Heart right ventricle (tissue), 16 donors: Measurements from ENCODE around the gene KNG1. TPM values are rescaled to one million over a fixed set of nuclear protein-coding genes. Genes with fewer than 3 reads are reported as not detected.

ENCODE experiments used
- ATAC-seq, 8 donors: fragments of 200-7000 bp; cut with Tn5 transposase; one replicate each; pipeline ENCODE4 v1.9.1; 2020; ENCODE audit warnings: mild to moderate bottlenecking in 8 of 8, moderate library complexity in 8 of 8, moderate number of reproducible peaks in 1 of 8
- DNase-seq, 2 donors: peaks; one replicate each; pipeline ENCODE4 v3.0.0-alpha.2; 2020
- H3K27ac ChIP-seq, 10 donors: fragments of 200-600 bp; sonication (generic) in 2 of 10; one replicate each; pipeline versions ENCODE4 v1.5.0 to v1.8.0; 2020 to 2022; ENCODE audit warnings: mild to moderate bottlenecking in 3 of 10
- H3K27me3 ChIP-seq, 7 donors: fragments of 200-600 bp; one replicate each; pipeline ENCODE4 v1.8.0; 2021 to 2022; ENCODE audit warnings: mild to moderate bottlenecking in 2 of 7
- H3K36me3 ChIP-seq, 9 donors: fragments of 200-600 bp; sonication (generic) in 1 of 9; one replicate each; pipeline versions ENCODE4 v1.5.0 to v1.8.0; 2020 to 2022; ENCODE audit warnings: mild to moderate bottlenecking in 2 of 9
- H3K4me1 ChIP-seq, 9 donors: fragments of 200-600 bp; sonication (generic) in 1 of 9; one replicate each; pipeline versions ENCODE4 v1.5.0 to v1.8.0; 2020 to 2022; ENCODE audit warnings: mild to moderate bottlenecking in 4 of 9
- H3K4me3 ChIP-seq, 10 donors: fragments of 200-600 bp; sonication (generic) in 2 of 10; one replicate each; pipeline versions ENCODE4 v1.5.0 to v1.8.0; 2020 to 2022; ENCODE audit warnings: mild to moderate bottlenecking in 7 of 10, moderate library complexity in 2 of 10
- H3K9me3 ChIP-seq, 11 donors: fragments of 200-600 bp in 10 of 11; sonication (generic) in 2 of 11; one replicate each; pipeline versions ENCODE4 v1.5.0 to v1.8.0; 2013 to 2022; ENCODE audit warnings: mild to moderate bottlenecking in 2 of 11, control low read depth in 1 of 11, moderate library complexity in 1 of 11
- WGBS, 2 donors: extraction: QIAGEN DNeasy Blood & Tissue Kit; methylation state at CpG; one replicate each; pipeline ENCODE4 v1.1.7; 2013; ENCODE audit warnings: inconsistent platforms in 1 of 2; 5-methylcytosine and 5-hydroxymethylcytosine counted together
- intact Hi-C, 10 donors: fragments of 100-400 bp; cut with DNase I; formaldehyde crosslinking; loops; one replicate each; pipeline versions ENCODE4 v1.11.1 to v1.14.2; 2022
- polyA plus RNA-seq, 2 donors: library from polyadenylated mRNA; stranded (reverse); fragments of 200-250 nt; gene quantifications; one replicate each; pipeline ENCODE4 v1.2.3, GENCODE V29; 2013
- total RNA-seq, 10 donors: library from RNA; stranded (reverse); fragmentation: NEBNext Ultra II Directional in 3 of 10; extraction: Animal tissue kit (Norgen Biotek cat#: 25700) in 3 of 10; gene quantifications; one replicate each; pipeline versions ENCODE4 v1.2.1 to v1.2.4, GENCODE V29; 2021 to 2023
- TF ChIP-seq, protein P1 (sequence below), 9 donors: fragments of 200-600 bp; sonication (generic) in 2 of 9; IDR thresholded peaks; one replicate each; pipeline versions ENCODE4 v1.5.0 to v1.8.0; 2021 to 2022; ENCODE audit warnings: antibody characterized with exemption in 9 of 9, mild to moderate bottlenecking in 5 of 9, moderate library complexity in 1 of 9
- donor health status: Arrhythmogenic right ventricular cardiomyopathy.
- donor health status: ischemic (EF 13 %, LVEDD 7.1; RV severe dilation, severe dysfunction).
- donor health status: healthy with polysubstance abuse.
- donor health status: DM: no; HTN: yes; CAD: no.
- donor health status: DM: no; HTN: no; CAD: no.
- donor health status: ischemic (EF 25% LVEDD 6.9; RV normal size, moderate dysfunction).
- donor health status: ischemic (EF 25% LVEDD 5.7; RV mildly dilated, moderate dysfunction).
- donor health status: healthy.
- donor health status: DM: yes; HTN: yes; CAD: no.
- donor health status: Ischemic cardiomyopathy.
- donor health status: ischemic (EF 35%, LVEDD 5.7; RV mildly dilated, moderate dysfunction).
- donor health status: nonischemic (EF 11% LVEDD 7.7; RV severe dilation, severe dysfunction).
- donor health status: DM: yes; HTN: yes; CAD: no.
- donor health status: PGD.
- donor health status: ischemic (EF 29% LVEDD 5.4; RV normal size, mild dysfunction).
- donor health status: nonischemic (EF 23%, LVEDD 6.1; RV moderate dilation, normal function).

KNG1 gene
- total and polyA plus RNA-seq, 12 donors = 0.07 to 0.92 (median 0.39) TPM; not detected in 2

- H3K4me3 ChIP-seq = no peak overlapping the region
- TF ChIP-seq, protein P1, sequence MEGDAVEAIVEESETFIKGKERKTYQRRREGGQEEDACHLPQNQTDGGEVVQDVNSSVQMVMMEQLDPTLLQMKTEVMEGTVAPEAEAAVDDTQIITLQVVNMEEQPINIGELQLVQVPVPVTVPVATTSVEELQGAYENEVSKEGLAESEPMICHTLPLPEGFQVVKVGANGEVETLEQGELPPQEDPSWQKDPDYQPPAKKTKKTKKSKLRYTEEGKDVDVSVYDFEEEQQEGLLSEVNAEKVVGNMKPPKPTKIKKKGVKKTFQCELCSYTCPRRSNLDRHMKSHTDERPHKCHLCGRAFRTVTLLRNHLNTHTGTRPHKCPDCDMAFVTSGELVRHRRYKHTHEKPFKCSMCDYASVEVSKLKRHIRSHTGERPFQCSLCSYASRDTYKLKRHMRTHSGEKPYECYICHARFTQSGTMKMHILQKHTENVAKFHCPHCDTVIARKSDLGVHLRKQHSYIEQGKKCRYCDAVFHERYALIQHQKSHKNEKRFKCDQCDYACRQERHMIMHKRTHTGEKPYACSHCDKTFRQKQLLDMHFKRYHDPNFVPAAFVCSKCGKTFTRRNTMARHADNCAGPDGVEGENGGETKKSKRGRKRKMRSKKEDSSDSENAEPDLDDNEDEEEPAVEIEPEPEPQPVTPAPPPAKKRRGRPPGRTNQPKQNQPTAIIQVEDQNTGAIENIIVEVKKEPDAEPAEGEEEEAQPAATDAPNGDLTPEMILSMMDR (IDR thresholded peaks at IDR 0.05) = no peak
- no peaks in the 10 kb centered on the region for H3K36me3 ChIP-seq
- H3K27me3 ChIP-seq = peaks cover 0 to 15% (median 0%) of the 10 kb centered on the region in 7 donors
- DNase-seq = no peak
- 85 to 88% methylated on average over 4 of the region's 4 CpGs for WGBS, 2 donors
- no peak for ATAC-seq
- no peaks in the 10 kb centered on the region for H3K9me3 ChIP-seq
- intact Hi-C loops = no loop called here
- H3K27ac ChIP-seq = no peak overlapping the region
- no peaks in the 10 kb centered on the region for H3K4me1 ChIP-seq
These were observed 15.1 kb downstream of the KNG1 start for GRCh38 chr3:186732169-186732766.

DNA sequence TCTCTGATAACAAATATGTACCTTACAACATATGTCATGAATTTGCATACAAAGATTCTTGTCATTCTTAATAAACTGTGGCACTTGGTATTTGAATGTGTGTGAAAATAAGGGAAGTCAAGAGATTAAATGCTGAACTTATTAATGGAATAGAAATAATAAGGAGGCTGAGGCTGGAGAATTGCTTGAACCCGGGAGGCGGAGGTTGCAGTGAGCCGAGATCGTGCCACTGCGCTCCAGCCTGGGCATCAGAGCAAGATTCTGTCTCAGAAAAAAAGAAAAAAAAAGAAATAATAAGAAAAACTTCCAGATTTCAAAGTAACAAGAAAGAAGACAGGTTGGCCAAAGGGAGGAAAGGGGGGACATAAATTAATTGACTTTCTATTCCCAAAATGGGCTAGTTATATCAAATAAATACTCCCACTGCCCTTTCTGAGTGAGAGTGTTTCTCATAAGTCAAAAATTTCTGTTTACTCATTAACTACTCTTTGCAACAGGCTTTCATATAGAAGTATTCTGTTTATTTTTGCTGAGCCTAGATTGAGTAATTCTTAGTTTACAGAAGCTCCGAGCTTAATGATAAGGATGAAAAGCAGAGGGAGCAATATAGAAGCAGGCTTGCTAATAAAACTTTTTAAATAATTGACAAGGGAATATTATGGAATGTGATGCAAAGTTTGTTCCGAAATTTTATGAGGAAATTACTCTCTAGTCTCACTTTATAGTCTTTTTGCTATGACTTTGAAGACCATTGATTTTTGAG, 25.6 kb downstream of the KNG1 start:
- intact Hi-C loops = loop anchor here in 1 of 10 donors (10.0 kb wide), 1 partner anchor 118 kb away; no protein-coding TSS in a partner anchor
- no peak for DNase-seq
- Histone ChIP-seq H3K4me1 (peaks cover 0 to 7% (median 0%) of the 10 kb centered on the region in 9 donors), H3K4me3 (no peak overlapping the region), H3K27me3 (peaks cover 0 to 6% (median 0%) of the 10 kb centered on the region in 7 donors), H3K36me3 (no peaks in the 10 kb centered on the region), H3K9me3 (no peaks in the 10 kb centered on the region), H3K27ac (no peak overlapping the region)
- 81% methylated on average over 7 of the region's 7 CpGs for WGBS, 2 donors
- TF ChIP-seq, protein P1 (IDR thresholded peaks at IDR 0.05) = no peak
- no peak for ATAC-seq

DNA sequence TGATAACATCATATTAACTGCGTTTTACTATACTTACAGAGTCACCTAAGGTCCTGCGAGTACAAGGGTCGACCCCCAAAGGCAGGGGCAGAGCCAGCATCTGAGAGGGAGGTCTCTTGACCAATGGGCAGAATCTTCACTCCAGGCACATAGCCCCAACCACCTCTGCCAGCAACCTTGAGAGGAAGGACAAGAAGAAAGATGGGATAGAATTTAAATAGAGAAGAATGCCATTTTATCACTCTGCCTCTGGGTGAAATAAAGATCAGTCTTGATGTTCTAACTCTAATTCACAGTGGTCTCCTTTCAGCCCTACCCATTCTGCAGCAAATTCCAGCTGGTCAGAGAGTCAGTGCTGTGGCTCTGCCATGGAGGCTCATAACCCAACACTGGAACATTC, 26.5 kb downstream of the KNG1 start:
- Histone ChIP-seq H3K36me3 (no peaks in the 10 kb centered on the region), H3K9me3 (no peaks in the 10 kb centered on the region), H3K4me3 (no peak overlapping the region), H3K4me1 (peaks cover 0 to 7% (median 0%) of the 10 kb centered on the region in 9 donors), H3K27me3 (peaks cover 0 to 6% (median 0%) of the 10 kb centered on the region in 7 donors), H3K27ac (no peak overlapping the region)
- intact Hi-C loops = loop anchor here in 1 of 10 donors (10.0 kb wide), 1 partner anchor 119 kb away; no protein-coding TSS in a partner anchor
- TF ChIP-seq, protein P1 (IDR thresholded peaks at IDR 0.05) = no peak
- WGBS, 2 donors = 78 to 81% methylated on average over 3 of the region's 3 CpGs
- ATAC-seq (no peak), DNase-seq (no peak)

DNA sequence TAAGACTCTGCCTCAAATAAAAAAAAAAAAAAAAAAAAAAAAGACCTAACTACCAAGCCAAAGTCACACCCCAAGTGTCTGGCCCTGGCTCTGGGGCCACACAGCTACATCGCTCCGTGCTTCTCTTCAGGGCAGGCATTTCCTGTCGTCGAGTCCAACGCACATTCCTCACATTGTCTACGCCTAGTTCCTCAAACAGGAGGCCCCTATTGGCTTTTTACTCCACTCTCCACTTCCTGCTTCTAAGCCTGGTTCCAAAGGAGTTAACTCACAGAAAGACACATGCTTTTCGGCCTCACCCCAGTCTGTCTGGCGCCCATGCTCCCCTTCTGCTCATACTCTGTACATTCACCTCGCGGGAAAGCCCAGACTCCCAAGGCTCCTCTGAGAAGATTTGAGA, 28.8 kb downstream of the KNG1 start:
- Histone ChIP-seq H3K27ac (no peak overlapping the region), H3K4me1 (peaks cover 0 to 7% (median 0%) of the 10 kb centered on the region in 9 donors), H3K9me3 (no peaks in the 10 kb centered on the region), H3K27me3 (no peaks in the 10 kb centered on the region), H3K4me3 (no peak overlapping the region), H3K36me3 (no peaks in the 10 kb centered on the region)
- DNase-seq (peak in 1 of 2 donors; percentile 26), ATAC-seq (peak; percentile 64 to 94 (median 80))
- 12 to 15% methylated on average over 10 of the region's 10 CpGs for WGBS, 2 donors
- intact Hi-C loops = loop anchor here in 1 of 10 donors (10.0 kb wide), 1 partner anchor 121 kb away; no protein-coding TSS in a partner anchor
- TF ChIP-seq, protein P1 (IDR thresholded peaks at IDR 0.05) = no peak
